ENCODE data around the gene COA8. TPM values are rescaled to one million over a fixed set of nuclear protein-coding genes. Genes with fewer than 3 reads are reported as not detected.

Gene COA8
- total RNA-seq, 1 experiment from 2014 or later: 62.3 TPM

GRCh38 chr14:103619057-103619456, 56.3 kb downstream of the COA8 start:
- TF ChIP-seq EZH2 (IDR thresholded peaks at IDR 0.05; ENCODE audit: low read length, unreplicated experiment): no peak
- no peak for TF ChIP-seq CTCF (conservative IDR thresholded peaks at IDR 0.05; ENCODE audit: low read depth, low read length)
- no peak for TF ChIP-seq EZH2phosphoT487 (IDR thresholded peaks at IDR 0.05; ENCODE audit: borderline replicate concordance, low read length)
- peak; percentile 55 for ATAC-seq
- Histone ChIP-seq H3K9ac (ENCODE audit: low read length) (no peak overlapping the region), H3K36me3 (ENCODE audit: low read depth, low read length) (no peaks in the 10 kb centered on the region), H3K9me2 (replicated peaks; ENCODE audit: low read length) (no peaks in the 10 kb centered on the region), H3K4me1 (ENCODE audit: insufficient read depth, low read length) (peaks cover 5% of the 10 kb centered on the region), H3K9me3 (ENCODE audit: low read length) (no peaks in the 10 kb centered on the region), H3K79me2 (ENCODE audit: low read length) (no peaks in the 10 kb centered on the region), H3K27ac (ENCODE audit: low read length) (no peak overlapping the region), H2AFZ (ENCODE audit: low read length) (no peak overlapping the region), H3K4me2 (ENCODE audit: low read length) (no peak overlapping the region), H4K20me1 (ENCODE audit: low read length) (no peaks in the 10 kb centered on the region), H3K27me3 (ENCODE audit: low read length) (no peaks in the 10 kb centered on the region), H3F3A (ENCODE audit: low read length, unreplicated experiment) (no peaks in the 10 kb centered on the region), H3K4me3 (ENCODE audit: low read length) (no peak overlapping the region)
- BruUV-seq (replicated peaks): no TSS peak
- intact Hi-C loops (cut with micrococcal nuclease): no loop called here
- ChIA-PET CTCF (no interaction called here), POLR2A (ENCODE audit: unreplicated experiment) (interaction anchor here (0.6 kb wide), 1 partner anchor 79 kb away, joined by 3 read pairs; no protein-coding TSS in a partner anchor)
- peak; percentile 38 for DNase-seq

GRCh38 chr14:103621860-103622259, 59.1 kb downstream of the COA8 start:
- no peak for TF ChIP-seq EZH2phosphoT487 (IDR thresholded peaks at IDR 0.05; ENCODE audit: borderline replicate concordance, low read length)
- no peak for TF ChIP-seq EZH2 (IDR thresholded peaks at IDR 0.05; ENCODE audit: low read length, unreplicated experiment)
- TF ChIP-seq CTCF (conservative IDR thresholded peaks at IDR 0.05; ENCODE audit: low read depth, low read length): no peak
- Histone ChIP-seq H3K9me3 (ENCODE audit: low read length) (no peaks in the 10 kb centered on the region), H3K4me3 (ENCODE audit: low read length) (no peak overlapping the region), H3K27me3 (ENCODE audit: low read length) (no peaks in the 10 kb centered on the region), H3F3A (ENCODE audit: low read length, unreplicated experiment) (no peaks in the 10 kb centered on the region), H3K4me2 (ENCODE audit: low read length) (no peak overlapping the region), H3K4me1 (ENCODE audit: insufficient read depth, low read length) (peaks cover 33% of the 10 kb centered on the region), H3K27ac (ENCODE audit: low read length) (no peak overlapping the region), H3K9me2 (replicated peaks; ENCODE audit: low read length) (no peaks in the 10 kb centered on the region), H4K20me1 (ENCODE audit: low read length) (no peaks in the 10 kb centered on the region), H3K9ac (ENCODE audit: low read length) (no peak overlapping the region), H3K36me3 (ENCODE audit: low read depth, low read length) (no peaks in the 10 kb centered on the region), H2AFZ (ENCODE audit: low read length) (no peak overlapping the region), H3K79me2 (ENCODE audit: low read length) (no peaks in the 10 kb centered on the region)
- BruUV-seq (replicated peaks): no TSS peak
- no peak for ATAC-seq
- POLR2A ChIA-PET (ENCODE audit: unreplicated experiment): no interaction called here
- CTCF ChIA-PET: interaction anchor here (0.6 kb wide), 1 partner anchor 343 kb away, joined by 5 read pairs; no protein-coding TSS in a partner anchor
- no peak for DNase-seq
- intact Hi-C loops (cut with micrococcal nuclease): no loop called here

GRCh38 chr14:103623308-103623707, 60.5 kb downstream of the COA8 start:
- Histone ChIP-seq H3F3A (ENCODE audit: low read length, unreplicated experiment) (no peaks in the 10 kb centered on the region), H3K9ac (ENCODE audit: low read length) (no peak overlapping the region), H4K20me1 (ENCODE audit: low read length) (no peaks in the 10 kb centered on the region), H3K9me2 (replicated peaks; ENCODE audit: low read length) (no peaks in the 10 kb centered on the region), H3K9me3 (ENCODE audit: low read length) (no peaks in the 10 kb centered on the region), H3K4me2 (ENCODE audit: low read length) (no peak overlapping the region), H3K27me3 (ENCODE audit: low read length) (no peaks in the 10 kb centered on the region), H2AFZ (ENCODE audit: low read length) (no peak overlapping the region), H3K27ac (ENCODE audit: low read length) (no peak overlapping the region), H3K79me2 (ENCODE audit: low read length) (peaks cover 1% of the 10 kb centered on the region; the same call in 1 of the 2 replicates), H3K4me1 (ENCODE audit: insufficient read depth, low read length) (peaks cover 48% of the 10 kb centered on the region), H3K36me3 (ENCODE audit: low read depth, low read length) (no peaks in the 10 kb centered on the region), H3K4me3 (ENCODE audit: low read length) (no peak overlapping the region)
- ChIA-PET CTCF (no interaction called here), POLR2A (ENCODE audit: unreplicated experiment) (no interaction called here)
- no peak for ATAC-seq
- no peak for DNase-seq
- TF ChIP-seq EZH2 (IDR thresholded peaks at IDR 0.05; ENCODE audit: low read length, unreplicated experiment) (no peak), EZH2phosphoT487 (IDR thresholded peaks at IDR 0.05; ENCODE audit: borderline replicate concordance, low read length) (no peak), CTCF (conservative IDR thresholded peaks at IDR 0.05; ENCODE audit: low read depth, low read length) (no peak)
- intact Hi-C loops (cut with micrococcal nuclease): no loop called here
- no TSS peak for BruUV-seq (replicated peaks)

Data from PC-3 (cell line).